ENCODE measurements around the gene ZNF585A.
"Not testable (repeated sequence)": the region's sequence is repeated elsewhere in the genome, so short reads cannot be mapped to it uniquely, and the experiment has no call there.

The ZNF585A gene

GRCh38 chr19:37172368-37173366 lies at the start of gene ZNF585A:
TSS of gene ZNF585A (minus strand) at chr19:37172695. CDS start at chr19:37169910, 2,785 bp downstream.
- peak; percentile 65 for DNase-seq (ENCODE audit: low read depth)

GRCh38 chr19:37221136-37221535 lies 48.6 kb upstream of the ZNF585A start:
- DNase-seq (ENCODE audit: low read depth) = no peak

GRCh38 chr19:37220383-37220782 lies 47.9 kb upstream of the ZNF585A start:
- no peak for DNase-seq (ENCODE audit: low read depth)

- no peak for DNase-seq (ENCODE audit: low read depth)
These were observed 46.1 kb upstream of the ZNF585A start for GRCh38 chr19:37218592-37218935.

- DNase-seq (ENCODE audit: low read depth) = peak; percentile 59
These were observed 45.5 kb upstream of the ZNF585A start, which contains the start of gene ZNF383 for GRCh38 chr19:37217775-37218591. TSS of gene ZNF383 (plus strand) at chr19:37218214. CDS start at chr19:37230454, 12,240 bp downstream.

- no peak for DNase-seq (ENCODE audit: low read depth)
These were observed 44.9 kb upstream of the ZNF585A start for GRCh38 chr19:37217480-37217774.

- DNase-seq (ENCODE audit: low read depth) = no peak
These were observed 25.3 kb upstream of the ZNF585A start for GRCh38 chr19:37197768-37198167.

- DNase-seq (ENCODE audit: low read depth) = not testable (repeated sequence)
These were observed 24.6 kb upstream of the ZNF585A start for GRCh38 chr19:37197115-37197514.

GRCh38 chr19:37195248-37195647 lies 22.8 kb upstream of the ZNF585A start:
- DNase-seq (ENCODE audit: low read depth) = not testable (repeated sequence)

- DNase-seq (ENCODE audit: low read depth) = not testable (repeated sequence)
These were observed 13.6 kb upstream of the ZNF585A start for GRCh38 chr19:37186071-37186470.

- DNase-seq (ENCODE audit: low read depth) = no peak
These were observed 6.9 kb downstream of the ZNF585A start for GRCh38 chr19:37165635-37166034.

- no peak for DNase-seq (ENCODE audit: low read depth)
These were observed 12.3 kb downstream of the ZNF585A start for GRCh38 chr19:37160153-37160552.

GRCh38 chr19:37148214-37148613 lies 24.3 kb downstream of the ZNF585A start:
- no peak for DNase-seq (ENCODE audit: low read depth)

- no peak for DNase-seq (ENCODE audit: low read depth)
These were observed 36.4 kb downstream of the ZNF585A start for GRCh38 chr19:37136111-37136510.

- no peak for DNase-seq (ENCODE audit: low read depth)
These were observed 43.7 kb downstream of the ZNF585A start for GRCh38 chr19:37128821-37129177.

- DNase-seq (ENCODE audit: low read depth) = no peak
These were observed 44.3 kb downstream of the ZNF585A start for GRCh38 chr19:37127999-37128820.

GRCh38 chr19:37122093-37122492 lies 50.4 kb downstream of the ZNF585A start:
- DNase-seq (ENCODE audit: low read depth) = not testable (repeated sequence)

GRCh38 chr19:37114001-37114400 lies 58.5 kb downstream of the ZNF585A start:
- no peak for DNase-seq (ENCODE audit: low read depth)

GRCh38 chr19:37111753-37112152 lies 60.7 kb downstream of the ZNF585A start:
- not testable (repeated sequence) for DNase-seq (ENCODE audit: low read depth)

GRCh38 chr19:37104135-37104534 lies 68.4 kb downstream of the ZNF585A start:
- DNase-seq (ENCODE audit: low read depth) = not testable (repeated sequence)

- no peak for DNase-seq (ENCODE audit: low read depth)
These were observed 73.9 kb downstream of the ZNF585A start for GRCh38 chr19:37098570-37098969.

- no peak for DNase-seq (ENCODE audit: low read depth)
These were observed 76.6 kb downstream of the ZNF585A start for GRCh38 chr19:37095859-37096258.
